GM18502 (cell line): ENCODE measurements around the gene LSM5.
"Not testable (repeated sequence)": the region's sequence is repeated elsewhere in the genome, so short reads cannot be mapped to it uniquely, and the experiment has no call there.

ENCODE experiments used
- ATAC-seq: cut with Tn5 transposase; IDR thresholded peaks from one replicate; pipeline ENCODE4 v1.9.1; 2021; ENCODE audit warnings: mild to moderate bottlenecking; ENCODE audit not compliant: unreplicated experiment, poor library complexity

Gene LSM5

GRCh38 chr7:32464641-32465416 lies 25.4 kb downstream of the LSM5 start:
- ATAC-seq = not testable (repeated sequence)

GRCh38 chr7:32462977-32463376 lies 27.2 kb downstream of the LSM5 start:
- ATAC-seq = no peak

GRCh38 chr7:32462451-32462850 lies 27.7 kb downstream of the LSM5 start:
- no peak for ATAC-seq

- ATAC-seq = no peak
Observed at GRCh38 chr7:32461484-32461883, 28.7 kb downstream of the LSM5 start.

GRCh38 chr7:32459788-32460187 lies 30.4 kb downstream of the LSM5 start:
- no peak for ATAC-seq

- ATAC-seq = no peak
Observed at GRCh38 chr7:32458025-32458424, 32.2 kb downstream of the LSM5 start.

GRCh38 chr7:32453341-32454011 lies 36.7 kb downstream of the LSM5 start:
- no peak for ATAC-seq

- no peak for ATAC-seq
Observed at GRCh38 chr7:32447218-32447617, 43.0 kb downstream of the LSM5 start.

- ATAC-seq = no peak
Observed at GRCh38 chr7:32436146-32436928, 53.8 kb downstream of the LSM5 start.
